Measurements from ENCODE around the gene KIAA0825. TPM values are rescaled to one million over a fixed set of nuclear protein-coding genes. Genes with fewer than 3 reads are reported as not detected.
A peak's percentile ranks its signal among the peaks of the same experiment; 100 is the strongest.

KIAA0825 gene
- total and polyA plus RNA-seq, 2 experiments from 2014 or later, result 1.7 to 1.8 TPM

GRCh38 chr5:94423411-94423810, 195.0 kb downstream of the KIAA0825 start (continued):
- TF ChIP-seq ZNF462 (CRISPR knock-in tag; IDR thresholded peaks at IDR 0.05) (no peak), REST (IDR thresholded peaks at IDR 0.05; ENCODE audit: unreplicated experiment) (no peak)

GRCh38 chr5:94422812-94423211, 195.6 kb downstream of the KIAA0825 start:
- no peak overlapping the region for H3K27ac Mint-ChIP-seq
- H3K9me3 Mint-ChIP-seq, result no peaks in the 10 kb centered on the region
- H3K4me3 ChIP-seq, result no peak overlapping the region

More at GRCh38 chr5:94422812-94423211, 195.6 kb downstream of the KIAA0825 start:
- no peak overlapping the region for H3K4me3 Mint-ChIP-seq
- Histone ChIP-seq H3K27ac (ENCODE audit: low read depth) (no peak overlapping the region), H3K4me1 (ENCODE audit: insufficient read depth) (peaks cover 2% of the 10 kb centered on the region; the same call in 1 of the 2 replicates), H3K4me2 (no peak overlapping the region), H3K79me2 (replicated peaks; ENCODE audit: insufficient read depth) (no peaks in the 10 kb centered on the region), H2AFZ (no peak overlapping the region), H3F3A (replicated peaks; ENCODE audit: low read depth) (no peaks in the 10 kb centered on the region), H4K20me1 (replicated peaks; ENCODE audit: insufficient read depth) (no peaks in the 10 kb centered on the region), H3K9me2 (ENCODE audit: insufficient read depth) (no peaks in the 10 kb centered on the region), H3K36me3 (ENCODE audit: insufficient read depth) (no peaks in the 10 kb centered on the region), H3K27me3 (ENCODE audit: insufficient read depth) (no peaks in the 10 kb centered on the region)
- no peaks in the 10 kb centered on the region for H3K27me3 Mint-ChIP-seq (ENCODE audit: insufficient read depth, low read depth, poor library complexity)
- TF ChIP-seq STAT1 (IDR thresholded peaks at IDR 0.05; ENCODE audit: unreplicated experiment), result no peak
- TF ChIP-seq REST (IDR thresholded peaks at IDR 0.05; ENCODE audit: unreplicated experiment), result no peak
- H3K4me1 Mint-ChIP-seq, result peaks cover 10% of the 10 kb centered on the region
- peak; percentile 56; the same call in 2 of the 3 replicates for ATAC-seq
- no peaks in the 10 kb centered on the region for H3K36me3 Mint-ChIP-seq (ENCODE audit: low read depth)
- peak; percentile 14 for DNase-seq (ENCODE audit: low spot score)

Data from GM23338 (cell line).